ENCODE data around the gene PLCL1. TPM values are rescaled to one million over a fixed set of nuclear protein-coding genes. Genes with fewer than 3 reads are reported as not detected.
A peak's percentile ranks its signal among the peaks of the same experiment; 100 is the strongest.

PLCL1 gene
- total RNA-seq, 1 experiment from 2014 or later, result 0.90 TPM

DNA sequence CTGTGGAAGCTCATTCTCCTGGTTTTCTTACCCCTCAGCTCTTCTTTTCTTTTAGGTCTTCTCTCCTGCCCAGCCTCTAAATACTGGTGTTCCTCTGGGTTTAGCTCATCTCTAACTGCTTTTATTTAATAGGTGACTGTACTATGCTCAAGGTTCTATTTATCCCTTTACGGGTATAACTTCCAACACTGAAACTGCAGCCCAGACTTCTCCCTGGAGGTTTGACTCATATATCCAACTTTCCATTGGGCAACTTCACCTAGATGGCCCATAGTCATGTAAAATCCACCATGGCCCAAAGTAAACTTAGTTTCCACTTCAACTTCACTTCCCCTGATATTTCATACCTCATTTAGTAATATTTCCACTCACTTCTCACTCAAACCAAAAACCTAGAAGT is 273.1 kb downstream of the PLCL1 start:
- no peak for DNase-seq (ENCODE audit: low read depth, low spot score)
- in situ Hi-C loops (cut with HindIII; ENCODE audit: low pct_unique_long_range_greater_than_20kb, low sequenced_read_pairs), result no loop called here

DNA sequence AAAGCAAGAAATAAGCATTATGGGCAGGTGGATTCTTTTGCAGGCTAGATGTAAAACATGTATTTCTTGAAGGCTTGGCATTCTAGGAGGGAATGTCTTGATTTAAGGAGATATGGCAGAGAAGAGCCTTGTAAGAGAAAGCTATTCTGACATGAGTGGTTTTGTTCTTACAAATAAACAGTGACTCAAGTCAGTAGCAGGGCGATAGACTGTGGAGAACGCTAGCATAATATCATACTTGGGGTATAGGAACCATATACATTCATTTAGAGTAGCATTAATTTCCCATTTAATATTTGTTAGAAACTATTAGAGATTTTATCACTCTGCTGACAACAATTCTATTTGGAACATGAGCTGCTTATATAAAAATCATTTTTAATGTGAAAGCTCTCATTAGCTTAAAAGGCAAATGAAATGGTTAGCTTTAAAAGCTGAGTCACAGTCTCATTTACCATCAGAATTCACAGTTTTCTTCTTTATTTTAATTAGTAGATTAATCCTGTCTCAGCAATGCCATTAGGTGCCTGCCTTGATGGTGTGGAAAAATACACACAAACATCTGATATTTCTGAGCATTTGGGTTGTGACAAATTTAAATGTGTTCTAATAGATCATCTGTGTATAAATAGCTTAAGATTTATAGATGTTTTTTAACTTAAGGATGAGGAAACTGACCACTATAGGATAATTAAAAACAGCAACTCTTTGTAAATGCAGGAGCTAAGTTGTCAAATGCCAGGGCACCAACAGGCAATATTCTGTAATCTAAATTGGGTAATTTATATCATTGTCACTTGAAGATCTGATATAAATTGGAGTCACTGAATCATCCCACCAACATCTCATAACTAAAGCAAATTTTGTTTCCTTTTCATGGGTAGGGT is 276.7 kb downstream of the PLCL1 start:
- in situ Hi-C loops (cut with HindIII; ENCODE audit: low pct_unique_long_range_greater_than_20kb, low sequenced_read_pairs), result no loop called here
- no peak for DNase-seq (ENCODE audit: low read depth, low spot score)

DNA sequence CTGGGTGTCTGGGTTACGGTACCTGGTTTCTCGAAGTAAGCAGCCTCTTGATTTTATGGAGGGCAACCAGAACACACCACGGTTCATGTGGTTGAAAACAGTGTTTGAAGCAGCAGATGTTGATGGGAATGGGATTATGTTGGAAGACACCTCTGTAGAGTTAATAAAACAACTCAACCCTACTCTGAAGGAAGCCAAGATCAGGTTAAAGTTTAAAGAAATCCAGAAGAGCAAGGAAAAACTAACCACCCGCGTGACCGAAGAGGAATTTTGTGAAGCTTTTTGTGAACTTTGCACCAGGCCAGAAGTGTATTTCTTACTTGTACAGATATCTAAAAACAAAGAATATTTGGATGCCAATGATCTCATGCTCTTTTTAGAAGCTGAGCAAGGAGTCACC is 279.8 kb downstream of the PLCL1 start:
- DNase-seq (ENCODE audit: low read depth, low spot score), result no peak
- in situ Hi-C loops (cut with HindIII; ENCODE audit: low pct_unique_long_range_greater_than_20kb, low sequenced_read_pairs), result no loop called here

DNA sequence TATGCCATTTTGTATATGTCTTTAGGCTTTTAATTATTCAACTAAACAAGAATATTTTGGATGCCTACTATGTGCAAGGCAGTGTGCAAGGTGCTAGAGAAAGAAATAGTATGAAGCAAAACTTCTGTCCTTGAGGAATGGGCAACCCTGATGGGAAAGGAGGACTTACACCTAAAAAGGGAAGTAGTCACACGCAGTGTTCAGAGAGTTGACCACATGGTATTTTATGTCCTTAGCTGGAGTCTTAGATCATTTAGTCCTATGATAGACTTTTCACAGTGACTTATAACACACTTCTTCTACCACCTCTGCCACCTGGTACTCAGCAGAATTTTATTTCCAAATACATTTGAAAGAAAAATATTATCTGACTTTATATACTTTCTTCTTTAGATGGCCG is 291.6 kb downstream of the PLCL1 start:
- in situ Hi-C loops (cut with HindIII; ENCODE audit: low pct_unique_long_range_greater_than_20kb, low sequenced_read_pairs), result no loop called here

DNA sequence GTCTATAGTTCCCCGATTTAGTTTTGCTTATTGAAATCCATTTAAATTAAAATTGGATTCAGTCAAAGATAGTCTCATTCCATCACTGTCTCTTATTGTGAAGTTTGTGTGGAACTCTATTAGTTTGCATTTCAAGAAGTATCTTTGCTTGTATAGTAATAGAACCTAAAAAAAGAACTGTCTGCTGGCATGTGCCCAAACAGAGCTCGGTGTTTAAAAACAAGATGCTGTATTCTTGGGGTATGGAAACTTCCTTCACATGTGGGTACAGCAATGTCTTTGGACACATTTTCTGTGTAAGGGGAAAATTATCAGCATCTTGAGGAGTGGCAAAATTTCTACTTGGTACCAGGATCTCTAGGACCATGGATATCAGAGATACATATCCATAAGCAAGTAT is 292.6 kb downstream of the PLCL1 start:
- no peak for DNase-seq (ENCODE audit: low read depth, low spot score)
- in situ Hi-C loops (cut with HindIII; ENCODE audit: low pct_unique_long_range_greater_than_20kb, low sequenced_read_pairs), result no loop called here

More for the DNA sequence above, 291.6 kb downstream of the PLCL1 start:
- no peak for DNase-seq (ENCODE audit: low read depth, low spot score)

DNA sequence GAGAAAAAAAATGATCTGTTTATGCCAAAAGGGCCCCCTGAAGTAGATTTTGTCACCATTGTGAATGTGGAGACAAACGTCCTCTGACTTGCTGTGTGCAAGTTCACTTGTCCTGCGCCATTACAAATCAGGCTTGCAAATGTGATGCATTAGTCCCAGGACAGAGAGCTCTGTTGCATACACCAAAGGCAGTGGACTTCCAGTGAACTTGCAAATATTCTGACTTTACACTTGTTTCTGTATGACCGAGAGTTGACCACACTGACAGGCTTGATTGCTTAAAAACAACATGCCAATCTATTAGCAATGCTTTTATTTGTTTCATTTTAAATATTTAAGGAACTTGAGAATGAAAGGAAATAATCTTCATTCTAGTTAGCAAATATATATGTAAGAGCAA is 293.2 kb downstream of the PLCL1 start:
- in situ Hi-C loops (cut with HindIII; ENCODE audit: low pct_unique_long_range_greater_than_20kb, low sequenced_read_pairs), result no loop called here
- no peak for DNase-seq (ENCODE audit: low read depth, low spot score)

DNA sequence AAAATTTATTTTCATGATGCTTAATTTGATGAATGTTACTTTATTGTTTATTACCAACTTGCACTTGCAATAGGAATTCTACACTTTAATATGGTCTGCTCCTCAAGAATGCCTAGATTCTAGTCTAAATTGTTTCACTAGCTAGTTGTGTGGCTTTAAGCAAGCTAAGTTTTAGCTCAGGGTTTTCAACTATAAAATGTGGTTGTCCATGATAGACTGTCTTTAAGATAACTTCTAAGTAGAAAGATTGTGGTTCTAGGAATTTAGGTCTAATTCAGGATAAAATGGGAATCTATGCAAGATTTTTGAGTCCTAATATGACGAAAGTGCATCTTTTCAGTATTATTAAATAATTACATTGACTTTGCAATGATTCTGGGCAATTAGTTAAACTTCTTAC is 294.0 kb downstream of the PLCL1 start:
- in situ Hi-C loops (cut with HindIII; ENCODE audit: low pct_unique_long_range_greater_than_20kb, low sequenced_read_pairs), result no loop called here

DNA sequence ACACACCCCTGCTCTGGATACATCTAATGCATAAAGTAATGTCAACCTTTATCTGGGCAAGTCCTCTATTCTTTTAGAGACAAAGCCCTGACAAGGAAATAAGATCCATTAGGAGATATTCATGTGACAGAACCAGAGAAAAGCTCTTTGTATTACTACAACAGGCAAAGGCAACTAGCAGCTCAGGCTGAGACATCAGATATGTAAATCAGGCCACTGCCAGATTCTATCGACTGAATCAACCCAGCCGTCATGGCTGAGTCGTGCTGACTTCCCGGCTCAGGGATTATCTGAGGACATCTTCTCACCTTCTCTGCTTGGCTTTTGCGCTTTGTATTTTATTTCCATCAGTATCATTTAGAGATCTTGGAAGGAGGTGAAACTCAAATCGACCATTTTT is 294.5 kb downstream of the PLCL1 start:
- in situ Hi-C loops (cut with HindIII; ENCODE audit: low pct_unique_long_range_greater_than_20kb, low sequenced_read_pairs), result no loop called here
- DNase-seq (ENCODE audit: low read depth, low spot score), result peak; percentile 44

More for the DNA sequence above, 294.0 kb downstream of the PLCL1 start:
- DNase-seq (ENCODE audit: low read depth, low spot score), result no peak

DNA sequence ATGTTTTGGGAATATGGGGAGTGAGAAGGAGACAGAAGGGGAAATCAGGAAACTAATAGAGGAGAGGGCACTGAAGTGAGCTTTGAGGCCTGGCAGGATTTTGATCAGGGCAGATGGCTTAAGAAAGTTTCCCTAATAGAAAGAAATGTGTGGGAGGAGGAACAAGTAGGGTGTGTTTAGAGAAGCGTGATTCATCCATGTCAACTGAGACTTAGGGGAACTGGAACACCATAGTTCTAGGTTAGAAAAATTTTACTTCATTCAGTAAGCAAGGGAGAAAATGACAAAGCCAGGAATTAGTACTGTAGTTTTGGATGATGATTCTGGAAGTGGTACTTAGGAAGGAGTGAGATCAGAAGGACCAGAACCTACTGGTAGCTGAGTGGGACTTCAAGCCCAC is 296.0 kb downstream of the PLCL1 start:
- DNase-seq (ENCODE audit: low read depth, low spot score), result no peak
- in situ Hi-C loops (cut with HindIII; ENCODE audit: low pct_unique_long_range_greater_than_20kb, low sequenced_read_pairs), result no loop called here

DNA sequence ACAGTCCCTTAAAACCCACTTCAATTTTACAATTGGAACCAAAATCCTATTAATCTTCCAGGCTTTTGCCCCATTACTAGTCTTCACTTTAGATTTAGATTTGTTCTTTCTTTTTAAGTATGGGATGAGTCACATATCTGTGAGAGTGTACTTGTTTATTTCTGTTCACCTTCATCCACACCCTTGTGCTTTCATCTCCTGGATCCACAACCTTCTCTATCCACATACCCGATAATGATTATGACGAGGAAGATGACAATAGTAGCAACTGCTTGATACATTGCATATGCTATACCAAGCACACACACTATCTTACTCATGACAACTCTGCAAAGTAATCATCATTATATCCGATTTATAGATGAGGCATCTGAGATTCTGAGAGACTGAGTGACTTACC is 297.3 kb downstream of the PLCL1 start:
- no peak for DNase-seq (ENCODE audit: low read depth, low spot score)
- in situ Hi-C loops (cut with HindIII; ENCODE audit: low pct_unique_long_range_greater_than_20kb, low sequenced_read_pairs), result no loop called here

DNA sequence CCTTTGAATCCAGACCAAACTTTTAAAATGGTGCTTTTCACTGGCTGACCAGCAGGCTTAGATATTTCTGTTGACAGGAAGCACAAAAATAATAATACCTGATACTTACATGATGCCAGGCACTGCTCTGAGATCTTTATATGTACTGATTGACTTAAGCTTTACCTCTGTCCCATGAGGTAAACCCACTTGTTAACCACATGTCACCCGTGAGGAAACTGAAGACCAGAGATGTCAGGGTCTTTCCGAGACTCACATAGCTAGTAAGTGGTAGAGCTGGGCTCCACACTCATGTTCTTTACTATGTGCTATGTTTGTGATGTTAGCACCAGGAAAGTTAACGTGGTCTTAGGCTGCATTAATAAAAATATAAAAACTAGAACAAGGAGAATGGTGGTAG is 297.7 kb downstream of the PLCL1 start:
- in situ Hi-C loops (cut with HindIII; ENCODE audit: low pct_unique_long_range_greater_than_20kb, low sequenced_read_pairs), result no loop called here
- no peak for DNase-seq (ENCODE audit: low read depth, low spot score)

DNA sequence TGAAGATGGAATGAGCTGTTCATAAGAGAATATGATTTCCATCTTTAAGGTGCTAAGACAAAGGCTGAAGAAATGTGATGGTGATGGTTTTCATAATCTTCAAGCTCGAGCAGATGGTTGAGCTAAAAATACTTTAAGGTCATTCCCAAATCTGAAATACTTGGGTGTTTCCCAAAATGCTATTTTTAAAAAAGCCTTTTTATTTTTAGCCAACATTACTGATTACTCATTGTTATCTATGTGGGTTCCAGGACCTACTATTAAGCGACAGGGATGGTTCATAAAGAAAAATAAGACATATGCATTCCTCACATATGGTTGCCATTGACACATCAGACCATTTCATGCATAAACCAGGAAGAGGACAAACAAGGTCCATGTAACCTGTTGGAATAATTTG is 298.5 kb downstream of the PLCL1 start:
- DNase-seq (ENCODE audit: low read depth, low spot score), result no peak
- in situ Hi-C loops (cut with HindIII; ENCODE audit: low pct_unique_long_range_greater_than_20kb, low sequenced_read_pairs), result no loop called here

DNA sequence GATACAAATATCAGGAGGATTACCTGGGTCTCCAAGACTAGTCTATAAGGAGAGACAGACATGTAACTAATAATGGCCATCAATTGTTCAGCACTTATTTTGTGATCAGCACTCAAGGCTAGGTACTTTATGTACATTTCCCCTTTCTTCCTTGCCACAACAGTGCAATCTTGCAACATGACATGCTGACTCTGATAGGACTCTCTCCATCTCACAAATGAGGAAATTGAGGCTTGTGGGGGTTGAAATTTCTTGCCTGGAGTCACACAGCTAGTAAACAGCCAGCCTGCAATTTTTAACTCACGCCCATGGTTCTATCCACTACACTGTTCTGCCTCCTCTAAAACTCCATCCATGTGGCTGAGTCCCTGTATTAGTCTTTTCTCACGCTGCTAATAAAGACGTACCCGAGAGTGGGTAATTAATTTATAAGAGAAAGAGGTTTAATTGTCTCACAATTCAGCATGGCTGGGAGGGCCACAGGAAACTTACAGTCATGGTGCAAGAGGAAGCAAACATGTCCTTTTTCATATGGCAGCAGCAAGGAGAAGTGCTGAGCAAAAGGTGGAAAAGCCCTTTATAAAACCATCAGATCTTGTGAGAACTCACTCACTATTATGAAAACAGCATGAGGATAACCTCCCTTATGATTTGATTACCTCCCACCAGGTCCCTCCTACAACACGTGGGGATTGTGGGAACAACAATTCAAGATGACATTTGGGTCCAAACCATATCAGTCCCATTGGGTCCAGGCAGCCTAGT is 302.4 kb downstream of the PLCL1 start:
- DNase-seq (ENCODE audit: low read depth, low spot score), result no peak
- in situ Hi-C loops (cut with HindIII; ENCODE audit: low pct_unique_long_range_greater_than_20kb, low sequenced_read_pairs), result no loop called here

DNA sequence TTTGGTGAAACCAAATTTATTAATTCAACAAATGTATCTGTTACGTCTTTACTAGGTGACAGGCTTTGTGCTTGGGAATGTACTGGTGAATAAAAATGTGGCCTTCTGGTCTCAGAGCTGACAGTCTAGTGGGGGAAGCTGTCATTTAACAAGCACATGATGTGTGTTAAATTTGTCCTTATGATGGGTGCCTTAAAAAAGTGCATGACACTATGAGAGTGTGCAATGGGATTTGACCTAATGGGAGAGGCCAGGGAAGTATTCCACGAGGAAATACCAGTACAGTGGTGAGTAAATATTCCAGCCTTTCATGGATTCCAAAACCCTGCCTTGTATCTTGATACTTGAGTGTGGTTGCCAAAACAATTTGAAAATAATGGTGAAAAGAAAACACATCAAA is 308.9 kb downstream of the PLCL1 start:
- DNase-seq (ENCODE audit: low read depth, low spot score), result no peak
- in situ Hi-C loops (cut with HindIII; ENCODE audit: low pct_unique_long_range_greater_than_20kb, low sequenced_read_pairs), result no loop called here

DNA sequence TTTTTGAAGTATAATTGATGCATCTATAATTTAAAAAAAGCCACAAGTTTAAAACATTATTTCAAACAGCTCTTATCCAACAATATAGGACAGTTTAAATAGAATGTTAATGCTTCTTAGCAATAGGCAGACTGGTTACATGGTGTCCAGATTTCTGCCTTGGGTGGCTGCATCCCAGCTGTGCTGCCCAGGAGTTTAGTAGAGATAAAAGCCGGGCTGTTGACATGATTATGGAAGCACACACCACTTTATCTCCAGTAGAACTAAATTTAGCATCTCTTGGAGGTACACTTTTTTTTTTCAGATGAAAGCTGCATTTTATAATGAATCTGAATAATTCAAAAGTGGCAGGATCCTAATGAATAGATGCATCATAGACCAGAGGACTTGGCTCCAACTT is 309.7 kb downstream of the PLCL1 start:
- no peak for DNase-seq (ENCODE audit: low read depth, low spot score)
- in situ Hi-C loops (cut with HindIII; ENCODE audit: low pct_unique_long_range_greater_than_20kb, low sequenced_read_pairs), result no loop called here

DNA sequence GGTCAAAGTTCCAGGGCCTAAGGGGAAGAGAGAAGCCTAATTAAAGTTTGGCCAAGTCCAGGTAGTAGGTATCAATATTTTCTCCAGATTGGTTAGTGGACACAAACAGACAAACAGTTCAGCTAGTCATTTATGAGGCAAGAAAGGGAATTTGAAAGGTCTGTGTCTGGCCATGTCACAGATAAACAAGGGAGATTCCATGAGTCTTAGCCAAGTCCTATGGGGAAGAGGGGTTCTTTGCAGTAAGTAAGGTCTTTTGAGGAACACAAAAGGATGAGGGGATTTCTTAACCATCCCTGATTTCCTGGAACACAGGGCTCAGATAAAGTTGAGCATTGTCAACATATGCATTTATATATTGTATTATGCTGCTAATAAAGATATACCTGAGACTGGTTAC is 310.8 kb downstream of the PLCL1 start:
- DNase-seq (ENCODE audit: low read depth, low spot score), result no peak
- in situ Hi-C loops (cut with HindIII; ENCODE audit: low pct_unique_long_range_greater_than_20kb, low sequenced_read_pairs), result no loop called here

DNA sequence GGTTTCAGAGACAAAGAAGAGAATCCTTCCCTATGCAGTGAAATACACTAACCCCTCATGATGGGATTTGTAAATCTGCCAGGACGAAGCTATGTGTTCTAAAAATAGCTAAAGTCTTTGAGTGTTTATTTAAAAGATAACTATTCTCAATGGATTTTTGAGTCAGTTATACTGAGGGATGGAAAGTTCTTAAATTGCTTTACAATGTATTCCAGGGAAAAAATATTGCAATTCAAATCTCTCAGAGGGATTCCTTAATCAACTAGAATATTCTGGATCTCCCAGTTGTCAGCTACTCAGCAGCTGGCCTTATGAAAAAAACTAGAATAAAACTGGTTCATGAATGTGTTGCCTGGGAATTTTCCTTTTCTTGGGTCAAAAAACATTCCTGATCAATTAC is 312.4 kb downstream of the PLCL1 start:
- in situ Hi-C loops (cut with HindIII; ENCODE audit: low pct_unique_long_range_greater_than_20kb, low sequenced_read_pairs), result no loop called here
- no peak for DNase-seq (ENCODE audit: low read depth, low spot score)

DNA sequence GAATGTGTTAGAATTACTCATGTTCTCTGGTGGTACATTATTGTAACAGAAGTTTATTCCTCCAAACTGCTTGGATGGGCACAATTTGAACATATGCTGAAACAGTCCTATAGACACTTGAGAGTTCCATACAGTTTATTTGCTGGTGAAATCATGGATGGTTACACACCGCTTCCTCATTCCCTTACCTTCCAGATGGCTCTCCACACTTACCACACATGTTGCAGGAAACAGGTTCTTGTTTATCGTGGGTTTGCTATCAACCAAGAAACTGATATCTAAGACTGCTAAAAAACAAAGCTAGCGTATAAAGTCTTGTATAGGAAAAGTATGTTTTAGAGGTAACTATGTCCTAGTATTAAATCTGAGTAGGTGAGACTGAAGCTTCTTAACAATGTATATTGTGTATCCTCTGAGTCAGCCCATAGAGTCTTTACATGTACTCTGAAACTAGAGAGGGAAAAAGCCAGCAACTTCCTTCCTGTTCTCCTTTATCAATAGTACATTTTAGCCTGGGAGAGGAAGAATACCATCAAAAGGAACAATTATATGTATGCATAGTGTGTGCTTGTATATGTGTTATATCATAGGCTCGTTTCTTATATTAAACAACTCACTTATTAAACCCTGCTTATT is 313.1 kb downstream of the PLCL1 start:
- no peak for DNase-seq (ENCODE audit: low read depth, low spot score)
- in situ Hi-C loops (cut with HindIII; ENCODE audit: low pct_unique_long_range_greater_than_20kb, low sequenced_read_pairs), result no loop called here
